Duodenal mucosa (tissue), 2 donors: ENCODE results near the gene IGFBP5.

Experiments
- H3K27ac ChIP-seq: one replicate; pipeline ENCODE4 v1.7.0; 2013; ENCODE audit warnings: low read depth, low read length
- H3K27me3 ChIP-seq, 2 donors: one replicate each; pipeline ENCODE4 v1.7.0; 2013; ENCODE audit warnings: low read length in 2 of 2, control low read depth in 1 of 2; ENCODE audit not compliant: insufficient read depth in 2 of 2, control insufficient read depth in 1 of 2
- H3K36me3 ChIP-seq, 2 donors: one replicate each; pipeline ENCODE4 v1.7.0; 2013; ENCODE audit warnings: low read length in 2 of 2, control low read depth in 1 of 2; ENCODE audit not compliant: insufficient read depth in 2 of 2, control insufficient read depth in 1 of 2
- H3K4me1 ChIP-seq, 2 donors: one replicate each; pipeline ENCODE4 v1.7.0; 2013; ENCODE audit warnings: low read length in 2 of 2, control low read depth in 1 of 2; ENCODE audit not compliant: insufficient read depth in 2 of 2, control insufficient read depth in 1 of 2
- H3K4me3 ChIP-seq, 2 donors: one replicate each; pipeline ENCODE4 v1.7.0; 2013; ENCODE audit warnings: low read length in 2 of 2, low read depth in 1 of 2
- H3K9ac ChIP-seq, 2 donors: one replicate each; pipeline ENCODE4 v1.7.0; 2013; ENCODE audit warnings: low read length in 2 of 2, low read depth in 1 of 2
- H3K9me3 ChIP-seq, 2 donors: one replicate each; pipeline ENCODE4 v1.7.0; 2013; ENCODE audit warnings: low read length in 2 of 2, control low read depth in 1 of 2; ENCODE audit not compliant: control insufficient read depth in 1 of 2

Gene IGFBP5

DNA sequence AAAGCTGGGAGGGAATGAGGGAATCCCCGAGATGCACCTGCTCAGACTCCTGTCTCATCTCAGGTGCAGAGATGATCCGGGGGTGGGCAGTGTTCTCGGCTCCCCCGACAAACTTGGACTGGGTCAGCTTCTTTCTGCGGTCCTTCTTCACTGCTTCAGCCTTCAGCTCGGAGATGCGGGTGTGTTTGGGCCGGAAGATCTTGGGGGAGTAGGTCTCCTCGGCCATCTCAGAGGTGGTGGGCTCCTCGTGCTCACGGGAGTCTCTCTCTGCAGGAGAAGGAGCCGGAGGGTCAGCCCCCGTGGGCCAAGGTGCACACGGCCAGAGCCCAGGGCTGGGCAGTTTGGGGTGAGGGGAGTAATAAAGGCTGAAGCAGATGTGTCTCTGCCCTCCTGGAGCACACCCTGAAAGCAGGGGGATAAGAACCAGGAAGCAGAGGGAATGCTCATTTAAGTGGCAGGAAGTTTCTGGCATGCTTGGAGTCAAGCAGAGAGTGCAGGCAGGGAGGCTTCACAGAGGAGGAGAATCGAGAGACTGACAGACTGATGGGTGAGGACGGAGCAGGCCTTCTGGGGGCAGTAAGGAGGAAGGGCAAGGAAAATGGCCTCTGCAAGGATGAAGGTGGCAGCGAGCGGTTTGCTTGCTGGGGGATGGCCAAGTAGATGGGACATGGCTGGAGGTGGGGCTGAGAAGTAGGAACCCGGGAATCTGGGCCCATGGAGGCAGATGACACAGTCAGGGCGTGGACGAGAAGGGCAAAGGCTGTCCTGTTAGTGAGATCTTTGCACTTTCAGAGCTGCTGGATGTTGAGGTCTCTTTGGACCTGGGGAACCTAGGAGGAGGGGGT lies 16.3 kb downstream of the IGFBP5 start:
- no peaks in the 10 kb centered on the region for H3K27me3 ChIP-seq
- H3K9me3 ChIP-seq: no peaks in the 10 kb centered on the region
- H3K27ac ChIP-seq: no peak overlapping the region
- no peak overlapping the region for H3K4me3 ChIP-seq
- no peak overlapping the region for H3K9ac ChIP-seq
- H3K36me3 ChIP-seq: peaks cover 0 to under 1% of the 10 kb centered on the region in 2 donors
- H3K4me1 ChIP-seq: peaks cover 0 to 11% of the 10 kb centered on the region in 2 donors

DNA sequence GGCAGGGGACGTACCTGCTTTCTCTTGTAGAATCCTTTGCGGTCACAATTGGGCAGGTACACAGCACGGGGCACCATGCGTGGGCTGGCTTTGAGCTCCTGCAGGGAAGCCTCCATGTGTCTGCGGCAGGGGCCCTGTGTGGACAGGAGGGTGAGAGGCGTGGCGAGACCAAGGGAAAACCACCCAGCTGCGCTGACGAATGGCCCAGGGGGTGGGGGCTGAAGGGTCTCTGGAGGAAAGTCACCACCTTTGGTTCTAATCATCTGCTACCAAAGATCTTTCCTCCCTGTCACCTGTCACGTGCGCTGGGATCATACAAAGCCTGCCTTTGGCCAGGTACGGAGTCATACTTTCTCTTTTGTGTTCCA lies 17.3 kb downstream of the IGFBP5 start:
- Histone ChIP-seq H3K9ac (no peak overlapping the region), H3K9me3 (no peaks in the 10 kb centered on the region), H3K27ac (no peak overlapping the region)

DNA sequence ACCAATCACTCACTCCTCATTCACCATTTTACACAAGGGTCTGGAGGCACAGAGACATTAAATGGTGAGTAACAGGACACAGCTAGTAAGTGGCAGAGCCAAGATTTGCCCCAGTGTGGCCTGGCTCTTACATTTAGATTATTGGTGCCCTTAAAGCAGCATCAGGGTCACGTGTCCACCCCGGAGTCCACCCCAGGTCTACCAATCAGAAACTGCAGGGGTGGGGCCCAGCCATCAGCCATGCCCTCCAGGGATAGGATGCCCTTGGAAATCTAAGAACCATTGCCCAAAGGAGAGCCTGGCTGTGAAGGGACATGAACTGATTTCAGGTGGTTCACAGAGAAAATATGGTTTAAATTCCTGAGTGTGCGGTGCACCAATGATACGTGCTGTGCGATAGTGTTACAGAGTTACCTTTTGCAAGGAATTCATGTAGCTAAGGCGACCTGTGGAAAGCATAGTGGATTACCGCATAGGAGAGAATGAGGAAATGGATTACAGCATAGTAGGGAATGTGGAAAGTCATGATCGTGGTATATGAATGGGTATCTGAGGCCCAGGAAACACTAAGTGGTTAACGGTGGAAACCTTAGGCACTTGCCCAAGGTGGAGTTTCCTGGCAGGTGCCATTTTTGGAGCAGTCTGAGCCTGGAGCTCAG lies 17.8 kb downstream of the IGFBP5 start:
- Histone ChIP-seq H3K4me1 (peaks cover 0 to 6% of the 10 kb centered on the region in 2 donors), H3K27me3 (no peaks in the 10 kb centered on the region), H3K9ac (no peak overlapping the region), H3K27ac (no peak overlapping the region), H3K4me3 (no peak overlapping the region), H3K36me3 (peaks cover 0 to 2% of the 10 kb centered on the region in 2 donors), H3K9me3 (no peaks in the 10 kb centered on the region)

More for the DNA sequence above, 17.3 kb downstream of the IGFBP5 start:
- Histone ChIP-seq H3K4me1 (peaks cover 0 to 6% of the 10 kb centered on the region in 2 donors), H3K36me3 (peaks cover 0 to 2% of the 10 kb centered on the region in 2 donors), H3K4me3 (no peak overlapping the region), H3K27me3 (no peaks in the 10 kb centered on the region)

DNA sequence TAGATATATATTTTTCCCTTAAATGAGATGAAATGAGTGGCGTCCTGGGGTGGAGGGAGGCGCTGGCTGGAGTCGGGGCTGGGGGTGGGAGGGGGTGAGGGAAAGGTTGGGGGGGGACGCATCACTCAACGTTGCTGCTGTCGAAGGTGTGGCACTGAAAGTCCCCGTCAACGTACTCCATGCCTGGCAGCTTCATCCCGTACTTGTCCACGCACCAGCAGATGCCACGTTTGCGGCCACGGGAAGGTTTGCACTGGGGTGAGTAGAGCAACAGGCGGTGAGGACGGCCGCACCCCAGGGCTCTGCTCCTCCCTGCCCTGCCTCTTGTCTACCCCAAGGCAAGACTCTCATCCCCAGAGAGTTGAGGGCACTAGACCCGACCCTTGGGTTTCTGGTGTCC lies 18.7 kb downstream of the IGFBP5 start:
- no peak overlapping the region for H3K4me3 ChIP-seq
- no peaks in the 10 kb centered on the region for H3K4me1 ChIP-seq
- H3K27me3 ChIP-seq: no peaks in the 10 kb centered on the region
- no peak overlapping the region for H3K27ac ChIP-seq
- peaks cover 0 to 2% of the 10 kb centered on the region in 2 donors for H3K36me3 ChIP-seq
- H3K9me3 ChIP-seq: no peaks in the 10 kb centered on the region
- no peak overlapping the region for H3K9ac ChIP-seq

DNA sequence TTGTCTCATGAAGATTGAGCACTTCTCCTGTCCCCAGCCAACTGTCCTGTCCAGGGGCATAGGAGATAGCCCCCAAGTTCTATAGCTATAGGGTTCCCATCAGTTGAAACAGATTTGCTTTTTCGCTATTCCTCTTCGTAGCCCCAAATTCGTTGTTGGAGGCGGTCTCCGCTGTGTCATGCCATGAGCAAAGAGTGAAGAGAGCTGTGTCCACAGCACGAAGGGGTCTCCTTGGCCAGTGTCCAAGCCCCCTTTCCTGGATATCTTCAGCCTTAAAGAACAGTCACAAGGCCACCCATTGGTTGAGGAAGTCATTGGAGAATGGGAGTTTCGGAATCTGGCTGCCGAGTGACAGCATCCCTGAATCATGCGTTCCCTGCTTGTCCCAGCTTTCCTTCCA lies 21.0 kb downstream of the IGFBP5 start:
- Histone ChIP-seq H3K27me3 (no peaks in the 10 kb centered on the region), H3K36me3 (peaks cover 0 to 2% of the 10 kb centered on the region in 2 donors), H3K4me3 (no peak overlapping the region), H3K4me1 (no peaks in the 10 kb centered on the region), H3K9ac (no peak overlapping the region), H3K27ac (no peak overlapping the region), H3K9me3 (no peaks in the 10 kb centered on the region)

DNA sequence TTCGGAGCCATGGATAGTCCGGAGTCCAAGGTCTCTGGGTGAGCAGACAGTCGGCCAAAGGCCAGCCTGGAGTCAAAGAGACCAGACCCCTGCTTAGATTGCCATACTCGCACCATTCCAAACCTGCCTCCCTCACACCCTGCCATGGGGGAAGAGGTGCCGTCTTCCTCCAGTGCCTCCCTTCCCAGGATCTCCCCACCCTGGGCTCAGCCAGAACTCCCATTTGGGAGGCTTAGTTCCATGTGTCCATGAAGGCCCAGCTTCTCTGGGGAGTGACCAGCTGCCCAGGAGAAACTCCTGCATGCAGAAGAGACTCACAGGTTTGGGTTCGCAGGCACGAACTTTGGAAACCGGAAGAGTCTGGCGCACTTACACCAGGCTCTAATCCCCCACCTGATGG lies 21.7 kb downstream of the IGFBP5 start:
- H3K27me3 ChIP-seq: no peaks in the 10 kb centered on the region
- no peak overlapping the region for H3K27ac ChIP-seq
- H3K4me3 ChIP-seq: no peak overlapping the region
- no peak overlapping the region for H3K9ac ChIP-seq
- H3K9me3 ChIP-seq: no peaks in the 10 kb centered on the region
- peaks cover 0 to 2% of the 10 kb centered on the region in 2 donors for H3K36me3 ChIP-seq
- H3K4me1 ChIP-seq: no peaks in the 10 kb centered on the region

GRCh38 chr2:216673021-216673420 lies 22.3 kb downstream of the IGFBP5 start:
- no peaks in the 10 kb centered on the region for H3K9me3 ChIP-seq
- no peak overlapping the region for H3K4me3 ChIP-seq
- H3K27ac ChIP-seq: no peak overlapping the region
- no peak overlapping the region for H3K9ac ChIP-seq
- no peaks in the 10 kb centered on the region for H3K27me3 ChIP-seq
- H3K4me1 ChIP-seq: no peaks in the 10 kb centered on the region
- peaks cover 0 to 2% of the 10 kb centered on the region in 2 donors for H3K36me3 ChIP-seq

GRCh38 chr2:216672466-216672865 lies 22.9 kb downstream of the IGFBP5 start:
- Histone ChIP-seq H3K27me3 (no peaks in the 10 kb centered on the region), H3K9ac (no peak overlapping the region), H3K9me3 (no peaks in the 10 kb centered on the region), H3K27ac (no peak overlapping the region), H3K4me1 (no peaks in the 10 kb centered on the region), H3K36me3 (peaks cover 0 to 2% of the 10 kb centered on the region in 2 donors), H3K4me3 (no peak overlapping the region)

- no peaks in the 10 kb centered on the region for H3K27me3 ChIP-seq
- H3K9me3 ChIP-seq: no peaks in the 10 kb centered on the region
- H3K4me1 ChIP-seq: no peaks in the 10 kb centered on the region
- no peak overlapping the region for H3K27ac ChIP-seq
- H3K36me3 ChIP-seq: peaks cover 0 to 2% of the 10 kb centered on the region in 2 donors
- H3K4me3 ChIP-seq: no peak overlapping the region
- no peak overlapping the region for H3K9ac ChIP-seq
Observed at GRCh38 chr2:216671791-216672343, 23.5 kb downstream of the IGFBP5 start.

DNA sequence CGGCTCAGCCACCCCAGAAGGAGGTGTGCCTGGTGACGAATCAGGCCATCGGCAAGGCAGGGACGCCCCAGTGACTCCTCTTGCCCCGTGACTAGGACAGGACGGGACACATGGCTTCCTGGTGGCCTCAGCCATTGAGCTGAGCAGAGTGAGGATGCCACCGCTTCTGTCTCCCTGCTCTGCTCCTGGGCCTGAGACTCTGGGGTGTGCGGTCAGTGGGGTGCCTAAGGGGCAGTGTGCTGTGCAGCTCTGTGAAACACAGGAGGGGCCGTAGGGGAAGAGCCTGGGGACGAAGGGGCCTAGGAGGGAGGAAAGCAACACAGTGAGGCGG lies 24.3 kb downstream of the IGFBP5 start:
- Histone ChIP-seq H3K27me3 (no peaks in the 10 kb centered on the region), H3K9me3 (no peaks in the 10 kb centered on the region), H3K9ac (no peak overlapping the region), H3K36me3 (peaks cover 0 to 2% of the 10 kb centered on the region in 2 donors), H3K4me1 (peaks cover 1 to 2% of the 10 kb centered on the region in 2 donors), H3K27ac (no peak overlapping the region), H3K4me3 (no peak overlapping the region)
